Activated T-helper 1 cell treated with anti-CD3 and anti-CD28 coated beads, Interleukin-12 subunit alpha, Interleukin-12 subunit beta, Interleukin-2, Interleukin-4 antibody, amounts not matched to agents 30 ng/mL and 10 ng/mL and 1 ng/mL, durations not matched to agents 14 hours and 24 hours and 36 hours (primary cell): Measurements from ENCODE around the gene PTPN14. TPM values are rescaled to one million over a fixed set of nuclear protein-coding genes. Genes with fewer than 3 reads are reported as not detected.

Experiments used
- DNase-seq: peaks from one replicate; pipeline ENCODE4 v3.0.0; 2021; ENCODE audit warnings: low spot score
- H3K27ac Mint-ChIP-seq: one replicate; pipeline ENCODE4 v1.8.0; 2021; ENCODE audit warnings: mild to moderate bottlenecking, mixed read lengths
- H3K27me3 Mint-ChIP-seq: one replicate; pipeline ENCODE4 v1.8.0; 2022; ENCODE audit warnings: mild to moderate bottlenecking, moderate library complexity, mixed read lengths; ENCODE audit not compliant: insufficient read depth
- H3K36me3 Mint-ChIP-seq: one replicate; pipeline ENCODE4 v1.8.0; 2021; ENCODE audit warnings: low read depth, mixed read lengths
- H3K4me1 Mint-ChIP-seq: one replicate; pipeline ENCODE4 v1.8.0; 2021; ENCODE audit warnings: low read depth, mixed read lengths
- H3K4me3 Mint-ChIP-seq: one replicate; pipeline ENCODE4 v1.8.0; 2021; ENCODE audit warnings: mild to moderate bottlenecking, moderate library complexity, mixed read lengths
- H3K9me3 Mint-ChIP-seq: one replicate; pipeline ENCODE4 v1.8.0; 2021; ENCODE audit warnings: mixed read lengths
- intact Hi-C: fragments of 100-400 bp; cut with micrococcal nuclease; formaldehyde crosslinking; loops from one replicate; pipeline ENCODE4 v1.15.1; 2024
- total RNA-seq: library from RNA; stranded (reverse); gene quantifications from 2 replicates; pipeline ENCODE4 v1.2.3, GENCODE V29; 2022

The PTPN14 gene
- total RNA-seq, 1 donor from 2014 or later: 20.6 TPM

DNA sequence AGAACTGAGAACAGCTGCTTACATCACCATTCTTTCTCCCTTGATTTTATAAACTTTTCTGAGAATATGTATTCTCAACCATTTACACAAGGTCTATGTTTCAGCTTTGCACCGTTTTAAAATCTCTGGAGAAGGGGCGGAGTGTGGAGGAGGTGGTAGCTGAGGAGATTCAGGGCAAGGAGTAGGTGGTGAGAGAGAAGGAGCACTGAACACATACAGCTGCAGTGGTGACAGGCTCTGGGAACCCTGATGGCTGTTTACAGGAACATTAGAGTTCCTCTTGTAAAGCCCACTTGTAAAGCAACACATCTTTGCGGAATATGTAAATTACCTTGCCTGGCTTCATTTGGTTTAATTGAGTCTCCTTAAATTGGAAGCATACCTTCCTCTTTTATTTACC lies 180.8 kb downstream of the PTPN14 start:
- Mint-ChIP-seq H3K4me1 (no peaks in the 10 kb centered on the region), H3K27me3 (peaks cover 13% of the 10 kb centered on the region), H3K9me3 (no peaks in the 10 kb centered on the region), H3K27ac (no peak overlapping the region), H3K4me3 (no peak overlapping the region), H3K36me3 (no peaks in the 10 kb centered on the region)
- no peak for DNase-seq
- intact Hi-C loops: no loop called here

DNA sequence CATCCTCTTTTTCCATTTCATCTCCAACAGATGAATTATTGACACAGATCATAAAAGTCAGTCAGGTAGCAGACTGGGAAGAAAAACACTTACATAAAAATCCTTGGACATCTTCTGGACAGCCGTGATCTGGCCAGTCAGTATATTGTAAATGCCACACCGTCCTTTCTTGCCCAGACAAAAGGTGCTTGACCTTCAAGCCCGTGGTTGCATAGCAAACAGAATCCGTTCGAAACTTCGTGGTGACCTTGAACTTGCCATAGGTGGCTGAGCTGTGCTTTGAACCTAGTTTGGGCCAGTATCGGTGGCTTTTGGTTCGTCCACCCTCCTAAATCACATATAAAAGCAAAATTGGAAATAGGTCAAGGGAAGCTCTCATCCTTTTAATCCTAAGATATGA lies 182.0 kb downstream of the PTPN14 start:
- H3K4me1 Mint-ChIP-seq: no peaks in the 10 kb centered on the region
- H3K27me3 Mint-ChIP-seq: peaks cover 12% of the 10 kb centered on the region
- no peak overlapping the region for H3K27ac Mint-ChIP-seq
- intact Hi-C loops: no loop called here
- H3K9me3 Mint-ChIP-seq: no peaks in the 10 kb centered on the region
- H3K4me3 Mint-ChIP-seq: no peak overlapping the region
- no peak for DNase-seq
- H3K36me3 Mint-ChIP-seq: peaks cover 2% of the 10 kb centered on the region

DNA sequence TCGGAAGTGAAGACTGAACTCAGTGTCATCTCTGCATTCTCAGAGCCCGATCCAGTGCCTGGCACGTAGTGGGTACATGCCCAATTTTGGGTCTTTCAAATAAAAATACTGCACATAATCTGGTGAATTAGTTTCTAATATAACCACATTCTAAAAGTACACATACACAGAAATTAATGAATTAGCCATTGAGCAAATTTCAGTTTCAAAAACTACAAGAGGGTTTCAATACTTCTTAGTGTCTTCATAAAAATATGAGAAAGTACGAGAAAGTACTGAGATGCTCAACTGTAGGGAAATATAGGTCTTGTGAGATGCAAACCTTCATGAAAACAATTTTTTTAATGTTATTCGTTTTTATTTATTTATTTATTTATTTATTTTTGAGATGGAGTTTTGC lies 183.6 kb downstream of the PTPN14 start:
- no peaks in the 10 kb centered on the region for H3K9me3 Mint-ChIP-seq
- H3K4me3 Mint-ChIP-seq: no peak overlapping the region
- H3K27me3 Mint-ChIP-seq: peaks cover 12% of the 10 kb centered on the region
- peaks cover 2% of the 10 kb centered on the region for H3K36me3 Mint-ChIP-seq
- H3K27ac Mint-ChIP-seq: no peak overlapping the region
- peaks cover 11% of the 10 kb centered on the region for H3K4me1 Mint-ChIP-seq
- intact Hi-C loops: no loop called here
- no peak for DNase-seq

DNA sequence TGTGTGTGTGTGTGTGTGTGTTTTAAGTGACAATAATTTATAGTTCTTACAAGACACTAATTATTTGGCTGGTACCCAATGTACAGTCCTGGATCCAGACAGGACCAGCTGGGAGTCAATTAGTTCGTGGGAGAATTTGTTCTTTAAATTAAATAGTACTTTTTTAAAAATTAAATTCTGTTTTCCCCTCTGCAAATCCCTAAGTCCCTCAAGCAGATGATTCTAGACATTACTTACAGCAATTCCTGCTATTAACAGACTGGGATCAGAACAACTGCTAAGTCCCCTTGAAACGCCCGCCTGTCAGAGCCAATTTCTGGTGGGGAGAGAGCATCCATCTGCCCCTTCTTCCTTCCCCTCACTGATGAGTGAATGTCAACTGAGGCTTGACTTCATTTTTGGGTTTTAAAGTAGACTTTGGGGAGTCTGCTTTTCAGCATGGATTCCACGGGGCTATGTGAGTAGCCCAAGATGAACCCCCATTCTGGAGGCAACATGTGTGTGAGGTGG lies 186.6 kb downstream of the PTPN14 start:
- Mint-ChIP-seq H3K4me1 (peaks cover 23% of the 10 kb centered on the region), H3K27me3 (peaks cover 9% of the 10 kb centered on the region), H3K9me3 (peaks cover 7% of the 10 kb centered on the region), H3K27ac (no peak overlapping the region), H3K36me3 (peaks cover 11% of the 10 kb centered on the region), H3K4me3 (no peak overlapping the region)
- intact Hi-C loops: no loop called here
- no peak for DNase-seq

DNA sequence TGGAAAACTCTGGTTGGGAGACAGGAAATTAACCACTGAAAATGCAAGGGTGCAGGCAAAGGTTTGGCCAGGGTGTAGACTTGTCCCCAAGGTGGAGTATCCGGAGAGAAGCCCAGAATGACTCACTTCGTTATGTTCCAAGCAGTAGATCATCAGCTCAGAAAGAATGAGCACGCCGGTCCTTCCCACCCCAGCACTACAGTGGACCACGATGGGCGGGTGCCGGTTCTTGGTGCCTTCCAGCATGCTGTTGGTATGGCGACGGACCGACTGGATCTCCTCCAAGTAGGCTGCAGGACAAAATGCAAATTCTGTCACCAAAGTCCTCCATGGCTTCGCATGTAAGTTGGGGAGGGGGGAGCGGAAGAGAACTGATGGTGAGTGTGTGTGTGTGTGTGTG lies 187.0 kb downstream of the PTPN14 start:
- intact Hi-C loops: no loop called here
- Mint-ChIP-seq H3K9me3 (peaks cover 7% of the 10 kb centered on the region), H3K4me1 (peaks cover 23% of the 10 kb centered on the region), H3K27ac (no peak overlapping the region), H3K27me3 (peaks cover 9% of the 10 kb centered on the region), H3K4me3 (no peak overlapping the region), H3K36me3 (peaks cover 11% of the 10 kb centered on the region)
- DNase-seq: no peak

DNA sequence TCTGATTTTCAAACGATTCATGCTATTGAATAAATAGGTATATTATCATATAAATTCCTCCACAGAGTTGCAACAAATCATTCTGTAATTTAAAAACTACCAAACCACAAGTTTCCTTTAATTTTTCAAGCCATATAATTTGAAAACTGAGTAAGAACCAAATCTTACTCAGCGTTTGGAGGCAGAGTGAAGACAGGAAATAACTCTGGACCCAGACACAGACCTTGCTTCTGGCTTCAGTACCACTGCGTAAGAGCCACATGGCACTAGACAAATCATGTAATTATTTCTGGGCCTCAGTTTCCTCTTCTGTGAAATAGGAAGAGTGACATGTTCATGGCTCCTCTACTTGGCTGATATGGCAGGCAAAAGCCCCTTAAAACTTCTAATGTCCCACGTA lies 188.0 kb downstream of the PTPN14 start:
- intact Hi-C loops: no loop called here
- Mint-ChIP-seq H3K4me1 (peaks cover 23% of the 10 kb centered on the region), H3K9me3 (peaks cover 7% of the 10 kb centered on the region), H3K27ac (no peak overlapping the region), H3K4me3 (no peak overlapping the region), H3K27me3 (peaks cover 9% of the 10 kb centered on the region), H3K36me3 (peaks cover 11% of the 10 kb centered on the region)
- DNase-seq: no peak

DNA sequence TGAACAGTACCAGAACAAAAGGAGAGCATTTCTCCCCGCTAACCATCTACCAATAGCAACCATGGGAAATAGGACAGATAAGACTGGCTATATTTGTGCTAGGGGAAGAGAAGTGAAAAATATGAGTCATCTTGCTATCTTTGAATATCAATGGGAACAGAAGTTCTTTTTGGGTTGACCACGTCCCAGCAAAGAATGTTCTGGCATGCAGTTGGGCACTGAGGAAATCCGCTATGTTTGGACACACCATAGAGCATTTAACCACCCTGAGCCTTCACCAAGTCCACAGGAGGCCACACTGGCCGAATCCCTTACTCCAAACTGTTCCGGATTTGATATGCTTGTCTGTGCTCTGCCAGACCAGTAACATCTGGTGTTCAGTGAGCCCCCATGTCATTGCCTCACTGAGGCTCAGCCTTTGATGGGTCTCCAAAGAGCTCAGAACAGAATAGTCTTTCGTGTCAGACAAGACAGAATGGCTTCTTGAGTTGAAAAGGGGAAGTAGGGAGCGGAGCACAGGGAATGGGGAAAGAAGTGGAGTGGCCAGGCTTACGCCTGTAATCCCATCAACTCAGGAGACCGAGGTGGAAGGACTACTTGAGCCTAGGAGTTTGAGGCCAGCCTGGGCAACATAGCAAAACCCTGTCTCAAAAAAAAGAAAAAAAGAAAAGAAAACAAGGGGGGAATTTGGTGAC lies 189.1 kb downstream of the PTPN14 start:
- Mint-ChIP-seq H3K36me3 (peaks cover 11% of the 10 kb centered on the region), H3K27me3 (peaks cover 8% of the 10 kb centered on the region), H3K4me3 (no peak overlapping the region), H3K4me1 (peaks cover 23% of the 10 kb centered on the region), H3K27ac (no peak overlapping the region), H3K9me3 (peaks cover 7% of the 10 kb centered on the region)
- intact Hi-C loops: no loop called here
- no peak for DNase-seq

DNA sequence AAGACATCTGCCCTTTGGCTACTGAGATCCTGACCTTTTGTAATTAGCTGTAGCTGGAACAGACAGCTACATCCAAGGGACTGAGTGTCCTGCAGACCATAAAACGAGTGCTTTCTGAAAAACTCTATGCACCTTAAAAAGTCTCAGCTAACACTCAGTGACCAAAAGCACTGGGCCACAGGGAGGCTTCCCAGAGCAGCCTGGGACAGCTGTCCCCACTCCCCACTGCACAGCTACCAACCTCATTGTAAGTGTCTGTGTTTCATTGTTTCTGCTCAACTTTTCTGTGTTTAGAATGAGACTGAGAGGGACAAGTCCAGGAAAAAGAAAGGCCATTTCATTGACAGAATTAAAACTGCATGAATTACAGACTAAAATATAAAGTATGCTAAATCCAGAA lies 189.8 kb downstream of the PTPN14 start:
- Mint-ChIP-seq H3K27ac (no peak overlapping the region), H3K9me3 (peaks cover 7% of the 10 kb centered on the region), H3K36me3 (peaks cover 11% of the 10 kb centered on the region), H3K27me3 (peaks cover 8% of the 10 kb centered on the region), H3K4me1 (peaks cover 23% of the 10 kb centered on the region), H3K4me3 (no peak overlapping the region)
- no peak for DNase-seq
- intact Hi-C loops: no loop called here

DNA sequence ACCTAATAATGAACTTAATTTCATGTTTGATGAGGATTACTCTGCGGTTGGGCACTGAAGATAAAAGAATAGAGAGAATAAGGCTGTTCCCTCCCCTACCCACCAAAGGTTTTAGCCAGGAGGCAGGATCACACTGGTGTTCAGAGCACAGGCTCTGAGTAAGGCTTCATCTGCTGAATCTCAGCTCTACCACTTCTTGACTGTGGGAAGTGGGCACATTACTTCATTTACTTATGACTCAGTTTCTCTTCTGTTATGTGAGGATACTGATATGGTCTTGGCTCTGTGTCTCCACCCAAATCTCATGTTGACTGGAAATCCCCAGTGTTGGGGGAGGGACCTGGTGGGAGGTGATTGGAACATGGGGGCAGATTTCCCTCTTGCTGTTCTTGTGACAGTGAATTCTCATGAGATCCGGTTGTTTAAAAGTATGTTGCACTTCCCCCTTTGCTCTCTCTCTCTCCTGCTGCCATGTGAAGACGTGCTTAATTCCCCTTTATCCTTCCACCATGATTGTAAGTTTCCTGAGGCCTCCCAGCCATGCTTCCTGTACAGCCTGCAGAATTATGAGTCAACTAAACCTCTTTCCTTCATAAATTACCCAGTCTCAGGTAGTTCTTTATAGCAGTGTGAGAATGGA lies 190.8 kb downstream of the PTPN14 start:
- no peak for DNase-seq
- peaks cover 23% of the 10 kb centered on the region for H3K4me1 Mint-ChIP-seq
- H3K27ac Mint-ChIP-seq: no peak overlapping the region
- intact Hi-C loops: no loop called here
- H3K27me3 Mint-ChIP-seq: peaks cover 2% of the 10 kb centered on the region
- no peak overlapping the region for H3K4me3 Mint-ChIP-seq
- H3K36me3 Mint-ChIP-seq: peaks cover 11% of the 10 kb centered on the region
- peaks cover 7% of the 10 kb centered on the region for H3K9me3 Mint-ChIP-seq

DNA sequence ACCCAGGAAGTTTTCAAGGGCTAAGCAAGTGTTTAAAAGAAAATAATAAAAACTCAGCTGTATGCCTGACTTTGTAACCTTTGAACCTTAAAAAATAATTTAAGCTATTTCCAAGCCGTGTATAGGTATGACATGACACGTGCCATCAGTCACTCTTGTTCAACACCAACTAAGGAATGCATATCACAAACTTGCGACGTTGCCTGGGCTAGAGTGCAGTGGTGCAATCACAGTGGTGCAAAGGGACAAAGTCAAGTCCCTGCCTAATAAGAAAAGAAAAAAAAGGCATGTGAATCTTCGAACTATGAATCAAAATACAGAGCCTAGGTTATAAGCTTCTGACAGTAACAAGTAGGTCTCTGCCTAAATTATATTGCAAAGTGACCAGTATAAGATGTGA lies 191.3 kb downstream of the PTPN14 start:
- intact Hi-C loops: no loop called here
- Mint-ChIP-seq H3K4me3 (no peak overlapping the region), H3K36me3 (peaks cover 11% of the 10 kb centered on the region), H3K27me3 (peaks cover 2% of the 10 kb centered on the region), H3K9me3 (peaks cover 7% of the 10 kb centered on the region), H3K27ac (no peak overlapping the region), H3K4me1 (peaks cover 23% of the 10 kb centered on the region)
- DNase-seq: no peak

DNA sequence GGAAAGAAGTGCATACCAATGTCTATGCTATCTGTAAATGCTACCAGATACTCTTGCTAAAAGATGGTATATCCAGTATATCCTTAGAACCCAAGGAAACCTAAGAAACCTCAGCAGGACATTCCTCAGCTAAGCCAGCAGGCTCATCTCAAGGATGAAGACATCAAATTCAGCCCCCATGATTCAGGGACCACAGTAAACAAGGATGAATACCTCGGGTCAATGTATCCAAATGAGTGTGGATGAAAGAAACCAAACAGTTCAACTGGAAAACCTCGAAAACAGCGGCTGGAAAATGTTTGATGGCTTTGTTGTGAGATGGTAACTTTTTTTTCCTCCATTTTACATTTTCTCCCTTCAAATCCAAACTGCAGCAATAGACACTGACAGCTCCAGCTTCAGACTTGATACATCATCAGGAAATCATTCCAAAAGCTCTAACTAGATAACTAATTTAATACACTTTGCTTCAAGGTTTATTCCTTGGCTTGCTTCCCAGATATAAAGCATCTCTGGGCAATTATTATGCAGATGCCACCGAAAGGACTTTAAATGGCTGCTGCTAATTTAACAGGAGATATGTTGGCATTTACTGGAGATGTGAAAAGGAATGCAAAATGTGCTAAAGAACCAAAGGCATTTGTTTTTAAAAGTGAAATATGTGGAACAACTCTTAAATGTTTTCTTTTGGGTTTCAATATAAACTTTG lies 196.8 kb downstream of the PTPN14 start:
- Mint-ChIP-seq H3K4me3 (no peak overlapping the region), H3K27me3 (peaks cover 2% of the 10 kb centered on the region), H3K27ac (no peak overlapping the region), H3K9me3 (no peaks in the 10 kb centered on the region), H3K4me1 (no peaks in the 10 kb centered on the region), H3K36me3 (peaks cover 2% of the 10 kb centered on the region)
- no peak for DNase-seq
- intact Hi-C loops: no loop called here

DNA sequence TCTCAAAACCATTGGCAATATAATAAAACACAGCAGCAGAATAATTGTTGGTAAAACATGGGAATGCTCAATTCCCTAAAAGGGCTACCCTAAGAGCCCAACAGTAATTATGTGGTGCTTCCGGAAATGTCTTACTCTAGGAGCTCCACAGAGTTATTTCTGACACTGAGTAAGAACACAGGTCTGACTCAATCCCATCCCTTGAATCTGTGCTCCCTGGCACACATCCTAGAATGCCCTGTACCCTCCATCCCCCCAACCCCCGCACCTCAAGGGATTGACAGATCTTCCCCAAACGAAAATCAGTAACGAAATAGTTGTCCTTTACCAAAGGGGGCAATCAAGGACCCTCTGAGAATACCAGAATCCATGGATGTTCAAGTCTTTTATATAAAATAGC lies 198.6 kb downstream of the PTPN14 start:
- Mint-ChIP-seq H3K27ac (no peak overlapping the region), H3K4me3 (no peak overlapping the region), H3K4me1 (no peaks in the 10 kb centered on the region), H3K27me3 (peaks cover 2% of the 10 kb centered on the region), H3K36me3 (peaks cover 2% of the 10 kb centered on the region), H3K9me3 (no peaks in the 10 kb centered on the region)
- DNase-seq: no peak
- intact Hi-C loops: no loop called here
